Sigmoid colon (tissue), 4 donors: ENCODE measurements around the gene TBRG1.

Experiments used
- EP300 ChIP-seq, 4 donors: sonication (generic); formaldehyde crosslinking; IDR thresholded peaks; one replicate each; pipeline ENCODE4 v1.6.1; 2017; ENCODE audit warnings: antibody characterized with exemption in 4 of 4
- POLR2A ChIP-seq, 2 donors: fragments of 450-650 bp; IDR thresholded peaks; one replicate each; pipeline ENCODE4 v1.6.1; 2016; ENCODE audit warnings: antibody characterized with exemption in 2 of 2, mild to moderate bottlenecking in 2 of 2, moderate library complexity in 2 of 2
- TF ChIP-seq, protein P1 (sequence below), 4 experiments: fragments of 450-650 bp in 3 of 4; fragments of 200-600 bp in 1 of 4; IDR thresholded peaks; one replicate each; pipeline ENCODE4 v1.5.1; 2016 to 2019; ENCODE audit warnings: antibody characterized with exemption in 4 of 4, mild to moderate bottlenecking in 3 of 4, moderate library complexity in 2 of 4

DNA sequence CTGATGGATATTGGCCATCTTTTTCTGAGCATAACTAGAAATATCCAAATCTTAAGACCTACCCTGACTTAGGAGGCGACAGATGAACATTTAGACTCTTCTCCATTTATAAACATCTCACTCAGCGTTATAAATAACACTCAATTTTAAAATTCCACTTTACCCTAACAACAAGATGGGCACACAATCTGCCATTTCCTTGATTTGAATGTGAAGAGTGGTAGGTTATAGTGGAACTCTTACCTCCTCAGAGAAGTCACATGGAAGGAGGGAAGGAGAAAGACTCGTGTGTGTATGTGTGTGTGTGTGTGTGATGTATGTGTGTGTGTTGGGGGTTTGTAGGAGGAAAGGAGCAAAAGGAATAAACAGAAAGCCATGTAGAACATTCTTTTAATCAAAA is 35.8 kb downstream of the TBRG1 start:
- TF ChIP-seq, protein P1, sequence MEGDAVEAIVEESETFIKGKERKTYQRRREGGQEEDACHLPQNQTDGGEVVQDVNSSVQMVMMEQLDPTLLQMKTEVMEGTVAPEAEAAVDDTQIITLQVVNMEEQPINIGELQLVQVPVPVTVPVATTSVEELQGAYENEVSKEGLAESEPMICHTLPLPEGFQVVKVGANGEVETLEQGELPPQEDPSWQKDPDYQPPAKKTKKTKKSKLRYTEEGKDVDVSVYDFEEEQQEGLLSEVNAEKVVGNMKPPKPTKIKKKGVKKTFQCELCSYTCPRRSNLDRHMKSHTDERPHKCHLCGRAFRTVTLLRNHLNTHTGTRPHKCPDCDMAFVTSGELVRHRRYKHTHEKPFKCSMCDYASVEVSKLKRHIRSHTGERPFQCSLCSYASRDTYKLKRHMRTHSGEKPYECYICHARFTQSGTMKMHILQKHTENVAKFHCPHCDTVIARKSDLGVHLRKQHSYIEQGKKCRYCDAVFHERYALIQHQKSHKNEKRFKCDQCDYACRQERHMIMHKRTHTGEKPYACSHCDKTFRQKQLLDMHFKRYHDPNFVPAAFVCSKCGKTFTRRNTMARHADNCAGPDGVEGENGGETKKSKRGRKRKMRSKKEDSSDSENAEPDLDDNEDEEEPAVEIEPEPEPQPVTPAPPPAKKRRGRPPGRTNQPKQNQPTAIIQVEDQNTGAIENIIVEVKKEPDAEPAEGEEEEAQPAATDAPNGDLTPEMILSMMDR (IDR thresholded peaks at IDR 0.05), result no peak
- TF ChIP-seq EP300 (IDR thresholded peaks at IDR 0.05) (no peak), POLR2A (IDR thresholded peaks at IDR 0.05) (no peak)
